HT1080 (cell line): ENCODE data around the gene SPCS2. TPM values are rescaled to one million over a fixed set of nuclear protein-coding genes. Genes with fewer than 3 reads are reported as not detected.

Experiments used
- DNase-seq: peaks from one replicate; pipeline ENCODE4 v3.0.0-alpha.2; 2015; ENCODE audit warnings: low read depth
- polyA plus RNA-seq, 2 experiments: library from polyadenylated mRNA; depleted of rRNA; stranded (reverse); fragments of >200 nt; gene quantifications; 2 replicates each; pipeline ENCODE4 v1.2.3, GENCODE V29; 2015
- total RNA-seq: library from RNA; depleted of rRNA; stranded (reverse); fragments of >200 nt; shearing (Covaris generic); gene quantifications from 2 replicates; pipeline ENCODE4 v1.2.3, GENCODE V29; 2014; rRNA removed

SPCS2 gene
- 33.5 and 137 TPM in 2 replicates for total RNA-seq
- polyA plus RNA-seq (2015; cell fraction: cytosol; rRNA removed) = 140 and 146 TPM in 2 replicates
- 84.7 and 186 TPM in 2 replicates for polyA plus RNA-seq (2015; cell fraction: nucleus; rRNA removed)

GRCh38 chr11:74948898-74949752 is at the start of gene SPCS2, which contains the start of gene XRRA1:
Gene SPCS2 (plus strand): TSS chr11:74949266. CDS start chr11:74949286, 20 bp downstream.
Gene XRRA1 (minus strand): TSS chr11:74949091. CDS start chr11:74940878, 8,213 bp downstream.
- peak; percentile 98 for DNase-seq

- no peak for DNase-seq
These were observed 46.7 kb upstream of the SPCS2 start for GRCh38 chr11:74902342-74902741.

- DNase-seq = no peak
These were observed 43.7 kb upstream of the SPCS2 start for GRCh38 chr11:74905326-74905725.

- no peak for DNase-seq
These were observed 39.7 kb upstream of the SPCS2 start for GRCh38 chr11:74909385-74909784.

GRCh38 chr11:74909812-74910211 is 39.3 kb upstream of the SPCS2 start:
- DNase-seq = no peak

- no peak for DNase-seq
These were observed 25.9 kb upstream of the SPCS2 start for GRCh38 chr11:74923125-74923524.

GRCh38 chr11:74925281-74925680 is 23.8 kb upstream of the SPCS2 start:
- no peak for DNase-seq

GRCh38 chr11:74926304-74927030 is 22.6 kb upstream of the SPCS2 start:
- peak; percentile 84 for DNase-seq

- no peak for DNase-seq
These were observed 21.6 kb upstream of the SPCS2 start for GRCh38 chr11:74927496-74927895.

- DNase-seq = peak; percentile 88
These were observed 19.4 kb upstream of the SPCS2 start for GRCh38 chr11:74929431-74930363.

GRCh38 chr11:74932169-74932568 is 16.9 kb upstream of the SPCS2 start:
- peak; percentile 92 for DNase-seq

GRCh38 chr11:74932797-74933196 is 16.3 kb upstream of the SPCS2 start:
- DNase-seq = peak; percentile 95

GRCh38 chr11:74933765-74934164 is 15.3 kb upstream of the SPCS2 start:
- DNase-seq = no peak

GRCh38 chr11:74935285-74935684 is 13.8 kb upstream of the SPCS2 start:
- DNase-seq = no peak

GRCh38 chr11:74936087-74936486 is 13.0 kb upstream of the SPCS2 start:
- no peak for DNase-seq

- no peak for DNase-seq
These were observed 12.1 kb upstream of the SPCS2 start for GRCh38 chr11:74936976-74937375.

GRCh38 chr11:74937696-74938475 is 11.2 kb upstream of the SPCS2 start:
- peak; percentile 78 for DNase-seq

GRCh38 chr11:74941492-74941891 is 7.6 kb upstream of the SPCS2 start:
- DNase-seq = no peak

- DNase-seq = no peak
These were observed 6.8 kb upstream of the SPCS2 start for GRCh38 chr11:74942073-74942759.

- no peak for DNase-seq
These were observed 544 bp upstream of the SPCS2 start for GRCh38 chr11:74948546-74948897.
